Measurements from ENCODE around the gene SPRYD7.

The SPRYD7 gene

DNA sequence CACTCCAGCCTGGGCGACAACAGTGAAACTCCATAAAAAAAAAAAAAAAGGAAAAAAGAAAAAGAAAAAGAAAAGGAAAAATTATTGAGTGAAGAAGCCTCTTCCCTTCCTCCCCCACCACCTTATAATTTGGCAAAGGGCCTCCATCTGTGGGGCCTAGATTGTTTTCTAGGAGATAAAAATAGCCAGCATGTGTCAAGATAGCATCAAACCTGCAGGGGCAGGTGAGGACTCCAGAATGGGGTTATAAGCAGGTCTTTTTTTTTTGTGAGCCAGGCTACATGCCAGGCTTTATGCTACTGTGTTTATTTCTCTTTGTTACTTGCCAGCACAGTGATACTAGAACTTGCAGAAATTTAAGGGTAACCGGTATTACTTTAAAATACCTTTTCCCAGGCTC, 49.0 kb upstream of the SPRYD7 start:
- CTCF ChIA-PET, result interaction anchor here (0.6 kb wide), 1 partner anchor 1086 kb away, joined by 3 read pairs; no protein-coding TSS in a partner anchor
- Histone ChIP-seq H3K9me3 (ENCODE audit: control insufficient read depth, insufficient read depth, low read depth, low read length) (no peaks in the 10 kb centered on the region), H3K36me3 (ENCODE audit: control insufficient read depth in 2 of 2, insufficient read depth in 1 of 2, low read length in 2 of 2) (peaks cover 0 to 9% of the 10 kb centered on the region in 2 experiments; a peak in 1 of 3 replicates), H3K27ac (ENCODE audit: extremely low read depth, low read depth, low read length) (no peak overlapping the region), H3K4me3 (ENCODE audit: low read depth, low read length) (no peak overlapping the region), H3K4me1 (ENCODE audit: control insufficient read depth, insufficient read depth, low read length) (no peaks in the 10 kb centered on the region)
- POLR2A ChIA-PET, result no interaction called here
- TF ChIP-seq YY1 (tag by site-specific recombination; IDR thresholded peaks at IDR 0.05) (no peak), GLIS1 (tag by site-specific recombination; IDR thresholded peaks at IDR 0.05) (peak; percentile 52)

DNA sequence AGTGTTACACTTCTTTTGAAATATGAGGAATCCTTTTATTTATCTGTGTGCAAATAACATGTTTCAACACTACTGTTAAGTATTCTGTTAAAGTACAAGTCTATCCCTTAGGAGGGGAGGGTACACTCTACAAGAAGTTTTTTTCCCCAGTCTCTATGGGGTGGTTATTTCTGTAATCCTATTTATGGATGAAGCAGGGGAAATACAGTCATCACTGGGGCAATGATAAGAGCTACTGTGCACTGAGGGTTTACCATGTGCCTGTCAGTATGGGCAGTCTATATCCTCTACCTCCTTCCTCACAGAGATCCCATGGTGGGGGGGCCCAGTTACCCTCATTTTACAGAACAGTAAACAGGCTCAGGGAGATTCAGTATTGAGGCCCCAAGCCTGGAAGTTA, 44.1 kb upstream of the SPRYD7 start:
- no peak overlapping the region for H3K4me3 ChIP-seq (ENCODE audit: low read depth, low read length)
- ChIA-PET POLR2A (interaction anchor here (0.6 to 1.4 kb wide), 3 partner anchors 16 to 481 kb away, joined by 4 to 6 read pairs (median 4); partner anchors contain the start of gene TRIM13), CTCF (interaction anchor here (0.6 to 0.9 kb wide), 2 partner anchors 105 to 931 kb away, joined by 3 to 4 read pairs; no protein-coding TSS in a partner anchor)
- no peaks in the 10 kb centered on the region for H3K9me3 ChIP-seq (ENCODE audit: control insufficient read depth, insufficient read depth, low read depth, low read length)
- no peak overlapping the region for H3K27ac ChIP-seq (ENCODE audit: extremely low read depth, low read depth, low read length)
- H3K36me3 ChIP-seq (ENCODE audit: control insufficient read depth in 2 of 2, insufficient read depth in 1 of 2, low read length in 2 of 2), result peaks cover 0 to 4% of the 10 kb centered on the region in 2 experiments; a peak in 1 of 3 replicates
- no peaks in the 10 kb centered on the region for H3K4me1 ChIP-seq (ENCODE audit: control insufficient read depth, insufficient read depth, low read length)
- TF ChIP-seq, protein P1, sequence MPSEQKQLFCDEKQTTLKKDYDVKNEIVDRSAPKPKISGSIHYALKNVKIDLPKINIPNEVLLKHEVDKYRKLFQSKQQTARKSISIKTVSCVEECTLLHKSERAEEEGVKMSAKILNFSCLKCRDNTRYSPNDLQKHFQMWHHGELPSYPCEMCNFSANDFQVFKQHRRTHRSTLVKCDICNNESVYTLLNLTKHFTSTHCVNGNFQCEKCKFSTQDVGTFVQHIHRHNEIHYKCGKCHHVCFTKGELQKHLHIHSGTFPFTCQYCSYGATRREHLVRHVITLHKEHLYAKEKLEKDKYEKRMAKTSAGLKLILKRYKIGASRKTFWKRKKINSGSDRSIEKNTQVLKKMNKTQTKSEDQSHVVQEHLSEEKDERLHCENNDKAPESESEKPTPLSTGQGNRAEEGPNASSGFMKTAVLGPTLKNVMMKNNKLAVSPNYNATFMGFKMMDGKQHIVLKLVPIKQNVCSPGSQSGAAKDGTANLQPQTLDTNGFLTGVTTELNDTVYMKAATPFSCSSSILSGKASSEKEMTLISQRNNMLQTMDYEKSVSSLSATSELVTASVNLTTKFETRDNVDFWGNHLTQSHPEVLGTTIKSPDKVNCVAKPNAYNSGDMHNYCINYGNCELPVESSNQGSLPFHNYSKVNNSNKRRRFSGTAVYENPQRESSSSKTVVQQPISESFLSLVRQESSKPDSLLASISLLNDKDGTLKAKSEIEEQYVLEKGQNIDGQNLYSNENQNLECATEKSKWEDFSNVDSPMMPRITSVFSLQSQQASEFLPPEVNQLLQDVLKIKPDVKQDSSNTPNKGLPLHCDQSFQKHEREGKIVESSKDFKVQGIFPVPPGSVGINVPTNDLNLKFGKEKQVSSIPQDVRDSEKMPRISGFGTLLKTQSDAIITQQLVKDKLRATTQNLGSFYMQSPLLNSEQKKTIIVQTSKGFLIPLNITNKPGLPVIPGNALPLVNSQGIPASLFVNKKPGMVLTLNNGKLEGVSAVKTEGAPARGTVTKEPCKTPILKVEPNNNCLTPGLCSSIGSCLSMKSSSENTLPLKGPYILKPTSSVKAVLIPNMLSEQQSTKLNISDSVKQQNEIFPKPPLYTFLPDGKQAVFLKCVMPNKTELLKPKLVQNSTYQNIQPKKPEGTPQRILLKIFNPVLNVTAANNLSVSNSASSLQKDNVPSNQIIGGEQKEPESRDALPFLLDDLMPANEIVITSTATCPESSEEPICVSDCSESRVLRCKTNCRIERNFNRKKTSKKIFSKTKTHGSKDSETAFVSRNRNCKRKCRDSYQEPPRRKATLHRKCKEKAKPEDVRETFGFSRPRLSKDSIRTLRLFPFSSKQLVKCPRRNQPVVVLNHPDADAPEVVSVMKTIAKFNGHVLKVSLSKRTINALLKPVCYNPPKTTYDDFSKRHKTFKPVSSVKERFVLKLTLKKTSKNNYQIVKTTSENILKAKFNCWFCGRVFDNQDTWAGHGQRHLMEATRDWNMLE (tag by site-specific recombination; conservative IDR thresholded peaks at IDR 0.05; ENCODE audit: low read depth), result no peak
- TF ChIP-seq, protein P2, sequence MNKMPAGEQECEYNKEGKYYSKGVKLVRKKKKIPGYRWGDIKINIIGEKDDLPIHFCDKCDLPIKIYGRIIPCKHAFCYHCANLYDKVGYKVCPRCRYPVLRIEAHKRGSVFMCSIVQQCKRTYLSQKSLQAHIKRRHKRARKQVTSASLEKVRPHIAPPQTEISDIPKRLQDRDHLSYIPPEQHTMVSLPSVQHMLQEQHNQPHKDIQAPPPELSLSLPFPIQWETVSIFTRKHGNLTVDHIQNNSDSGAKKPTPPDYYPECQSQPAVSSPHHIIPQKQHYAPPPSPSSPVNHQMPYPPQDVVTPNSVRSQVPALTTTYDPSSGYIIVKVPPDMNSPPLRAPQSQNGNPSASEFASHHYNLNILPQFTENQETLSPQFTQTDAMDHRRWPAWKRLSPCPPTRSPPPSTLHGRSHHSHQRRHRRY (tag by site-specific recombination; IDR thresholded peaks at IDR 0.05), result no peak
- no peak for TF ChIP-seq ZNF274 (IDR thresholded peaks at IDR 0.05; ENCODE audit: low read length)
- no peak for TF ChIP-seq ZNF274 (tag by site-specific recombination; IDR thresholded peaks at IDR 0.05; ENCODE audit: borderline replicate concordance)
- no peak for TF ChIP-seq ZBTB48 (tag by site-specific recombination; IDR thresholded peaks at IDR 0.05)
- TF ChIP-seq, protein P3, sequence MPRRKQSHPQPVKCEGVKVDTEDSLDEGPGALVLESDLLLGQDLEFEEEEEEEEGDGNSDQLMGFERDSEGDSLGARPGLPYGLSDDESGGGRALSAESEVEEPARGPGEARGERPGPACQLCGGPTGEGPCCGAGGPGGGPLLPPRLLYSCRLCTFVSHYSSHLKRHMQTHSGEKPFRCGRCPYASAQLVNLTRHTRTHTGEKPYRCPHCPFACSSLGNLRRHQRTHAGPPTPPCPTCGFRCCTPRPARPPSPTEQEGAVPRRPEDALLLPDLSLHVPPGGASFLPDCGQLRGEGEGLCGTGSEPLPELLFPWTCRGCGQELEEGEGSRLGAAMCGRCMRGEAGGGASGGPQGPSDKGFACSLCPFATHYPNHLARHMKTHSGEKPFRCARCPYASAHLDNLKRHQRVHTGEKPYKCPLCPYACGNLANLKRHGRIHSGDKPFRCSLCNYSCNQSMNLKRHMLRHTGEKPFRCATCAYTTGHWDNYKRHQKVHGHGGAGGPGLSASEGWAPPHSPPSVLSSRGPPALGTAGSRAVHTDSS (tag by site-specific recombination; IDR thresholded peaks at IDR 0.05), result no peak
- no peak for TF ChIP-seq ZFP37 (tag by site-specific recombination; IDR thresholded peaks at IDR 0.05)
- no peak for TF ChIP-seq ZNF292 (tag by site-specific recombination; IDR thresholded peaks at IDR 0.05; ENCODE audit: borderline replicate concordance, low read depth)
- no peak for TF ChIP-seq ZNF654 (tag by site-specific recombination; IDR thresholded peaks at IDR 0.05; ENCODE audit: low read depth)
- TF ChIP-seq SP7 (tag by site-specific recombination; IDR thresholded peaks at IDR 0.05), result no peak
- no peak for TF ChIP-seq KLF10 (tag by site-specific recombination; IDR thresholded peaks at IDR 0.05)
- TF ChIP-seq, protein P4, sequence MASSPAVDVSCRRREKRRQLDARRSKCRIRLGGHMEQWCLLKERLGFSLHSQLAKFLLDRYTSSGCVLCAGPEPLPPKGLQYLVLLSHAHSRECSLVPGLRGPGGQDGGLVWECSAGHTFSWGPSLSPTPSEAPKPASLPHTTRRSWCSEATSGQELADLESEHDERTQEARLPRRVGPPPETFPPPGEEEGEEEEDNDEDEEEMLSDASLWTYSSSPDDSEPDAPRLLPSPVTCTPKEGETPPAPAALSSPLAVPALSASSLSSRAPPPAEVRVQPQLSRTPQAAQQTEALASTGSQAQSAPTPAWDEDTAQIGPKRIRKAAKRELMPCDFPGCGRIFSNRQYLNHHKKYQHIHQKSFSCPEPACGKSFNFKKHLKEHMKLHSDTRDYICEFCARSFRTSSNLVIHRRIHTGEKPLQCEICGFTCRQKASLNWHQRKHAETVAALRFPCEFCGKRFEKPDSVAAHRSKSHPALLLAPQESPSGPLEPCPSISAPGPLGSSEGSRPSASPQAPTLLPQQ (tag by site-specific recombination; IDR thresholded peaks at IDR 0.05), result no peak
- TF ChIP-seq, protein P5, sequence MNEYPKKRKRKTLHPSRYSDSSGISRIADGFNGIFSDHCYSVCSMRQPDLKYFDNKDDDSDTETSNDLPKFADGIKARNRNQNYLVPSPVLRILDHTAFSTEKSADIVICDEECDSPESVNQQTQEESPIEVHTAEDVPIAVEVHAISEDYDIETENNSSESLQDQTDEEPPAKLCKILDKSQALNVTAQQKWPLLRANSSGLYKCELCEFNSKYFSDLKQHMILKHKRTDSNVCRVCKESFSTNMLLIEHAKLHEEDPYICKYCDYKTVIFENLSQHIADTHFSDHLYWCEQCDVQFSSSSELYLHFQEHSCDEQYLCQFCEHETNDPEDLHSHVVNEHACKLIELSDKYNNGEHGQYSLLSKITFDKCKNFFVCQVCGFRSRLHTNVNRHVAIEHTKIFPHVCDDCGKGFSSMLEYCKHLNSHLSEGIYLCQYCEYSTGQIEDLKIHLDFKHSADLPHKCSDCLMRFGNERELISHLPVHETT (tag by site-specific recombination; IDR thresholded peaks at IDR 0.05), result no peak
- TF ChIP-seq, protein P6, sequence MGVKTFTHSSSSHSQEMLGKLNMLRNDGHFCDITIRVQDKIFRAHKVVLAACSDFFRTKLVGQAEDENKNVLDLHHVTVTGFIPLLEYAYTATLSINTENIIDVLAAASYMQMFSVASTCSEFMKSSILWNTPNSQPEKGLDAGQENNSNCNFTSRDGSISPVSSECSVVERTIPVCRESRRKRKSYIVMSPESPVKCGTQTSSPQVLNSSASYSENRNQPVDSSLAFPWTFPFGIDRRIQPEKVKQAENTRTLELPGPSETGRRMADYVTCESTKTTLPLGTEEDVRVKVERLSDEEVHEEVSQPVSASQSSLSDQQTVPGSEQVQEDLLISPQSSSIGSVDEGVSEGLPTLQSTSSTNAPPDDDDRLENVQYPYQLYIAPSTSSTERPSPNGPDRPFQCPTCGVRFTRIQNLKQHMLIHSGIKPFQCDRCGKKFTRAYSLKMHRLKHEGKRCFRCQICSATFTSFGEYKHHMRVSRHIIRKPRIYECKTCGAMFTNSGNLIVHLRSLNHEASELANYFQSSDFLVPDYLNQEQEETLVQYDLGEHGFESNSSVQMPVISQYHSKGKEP (tag by site-specific recombination; IDR thresholded peaks at IDR 0.05), result no peak
